ENCODE results near the gene GGNBP2.

Gene GGNBP2

DNA sequence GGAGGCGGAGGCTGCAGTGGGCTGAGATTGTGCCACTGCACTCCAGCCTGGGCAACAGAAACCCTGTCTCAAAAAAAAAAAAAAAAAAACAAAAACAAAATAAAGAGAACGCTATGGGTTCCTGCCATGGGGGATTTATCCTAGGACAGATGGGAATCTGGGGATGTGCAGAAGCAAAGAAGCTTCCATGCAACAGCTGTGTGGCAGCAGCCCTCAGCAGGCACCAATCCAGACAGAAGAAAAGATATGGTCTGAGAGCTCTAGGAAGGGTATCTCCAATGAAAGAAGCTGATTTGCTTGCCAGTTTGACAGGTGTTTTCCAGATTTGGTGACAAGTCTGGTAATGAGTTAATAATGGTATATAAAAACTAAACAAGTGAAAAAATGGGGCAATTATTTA lies 21.6 kb upstream of the GGNBP2 start:
- no peak for DNase-seq

DNA sequence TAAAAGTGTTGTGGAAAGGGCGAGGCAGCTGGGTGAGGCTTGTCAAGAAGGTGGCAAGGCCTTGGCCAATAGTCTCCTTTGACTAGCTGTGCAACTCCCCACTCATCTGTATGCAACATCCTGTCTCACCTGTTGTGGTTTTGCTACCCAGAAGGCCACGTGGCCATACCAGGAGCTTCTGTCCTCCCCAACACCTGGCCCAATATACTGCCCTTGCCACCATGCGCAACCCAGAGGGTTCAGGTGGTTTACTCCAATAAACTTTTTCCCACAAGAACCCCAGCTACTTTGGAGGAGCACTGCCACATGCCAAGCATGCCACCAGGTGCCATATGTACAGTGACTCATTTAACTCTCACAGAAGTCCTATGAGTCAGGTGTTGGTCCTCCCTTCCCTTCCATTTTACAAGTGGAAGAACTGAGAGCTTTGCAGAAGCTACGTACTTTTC lies 20.3 kb upstream of the GGNBP2 start:
- DNase-seq, result peak; percentile 54

DNA sequence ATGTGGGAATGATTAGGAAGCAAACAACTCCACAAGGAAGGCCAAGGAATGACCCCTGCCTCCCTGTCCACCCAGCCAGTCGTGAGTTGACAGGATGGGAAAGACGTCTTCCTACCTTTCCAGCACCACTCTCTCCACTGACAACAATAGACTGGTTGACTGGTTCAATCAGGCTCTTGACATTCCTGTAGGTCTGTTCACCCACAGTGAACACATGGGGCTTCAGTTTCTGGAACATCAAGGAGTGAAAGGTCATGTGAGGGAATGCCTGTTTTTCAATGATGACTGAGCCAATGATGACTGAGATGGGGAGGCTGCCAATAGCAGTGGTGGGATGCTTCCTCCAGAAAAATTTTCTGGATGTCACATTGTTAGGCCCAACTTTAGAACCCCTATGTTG lies 19.6 kb upstream of the GGNBP2 start:
- DNase-seq, result peak; percentile 36

DNA sequence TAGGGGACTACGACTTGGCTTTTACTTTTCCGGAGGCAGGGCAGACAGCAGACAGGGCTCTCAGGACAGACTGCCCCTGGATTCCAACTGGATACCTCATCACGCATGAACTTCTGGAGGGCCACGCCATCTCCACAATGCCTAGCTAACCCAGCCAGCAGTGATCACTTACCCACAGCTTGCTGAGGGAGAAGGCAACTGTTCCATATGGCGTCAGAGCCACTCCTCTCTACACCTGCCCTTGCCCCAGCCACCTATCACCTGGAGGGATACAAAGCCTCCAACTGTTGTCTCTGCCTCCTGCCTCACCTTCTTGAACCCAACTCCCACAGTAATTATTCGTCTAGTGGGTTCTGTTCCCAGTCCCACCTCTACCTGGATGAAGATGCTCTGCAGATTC lies 18.8 kb upstream of the GGNBP2 start:
- DNase-seq, result peak; percentile 45

DNA sequence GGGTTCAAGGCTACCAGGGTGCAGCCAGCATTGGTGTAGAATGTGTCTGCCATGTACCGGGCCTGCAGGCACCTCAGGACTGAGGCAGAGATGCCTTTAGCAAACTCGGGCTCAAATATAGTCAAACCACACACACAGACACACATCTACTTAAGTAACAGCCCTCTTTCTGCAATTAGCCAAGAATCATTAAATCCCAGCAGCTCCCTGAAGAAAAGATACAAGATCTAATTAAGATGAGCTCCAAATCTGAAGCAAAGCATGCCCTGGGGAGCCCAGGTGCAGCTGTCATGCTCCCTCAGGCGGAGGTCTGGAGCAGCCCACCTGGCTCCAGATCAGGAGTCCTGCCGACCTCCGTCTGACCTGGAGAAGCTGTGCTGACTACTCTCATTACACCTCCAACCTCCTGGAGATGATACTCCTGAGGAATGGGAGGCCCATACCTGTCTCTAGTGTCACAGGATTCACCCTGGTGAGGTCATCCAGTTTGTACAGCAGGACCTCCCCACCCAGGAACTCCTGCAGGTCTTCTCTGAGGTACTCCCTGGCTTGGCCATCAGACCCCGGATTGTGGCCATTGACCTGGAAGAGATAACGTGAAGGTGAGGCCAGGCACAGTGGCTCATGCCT lies 17.0 kb upstream of the GGNBP2 start:
- peak; percentile 43 for DNase-seq

DNA sequence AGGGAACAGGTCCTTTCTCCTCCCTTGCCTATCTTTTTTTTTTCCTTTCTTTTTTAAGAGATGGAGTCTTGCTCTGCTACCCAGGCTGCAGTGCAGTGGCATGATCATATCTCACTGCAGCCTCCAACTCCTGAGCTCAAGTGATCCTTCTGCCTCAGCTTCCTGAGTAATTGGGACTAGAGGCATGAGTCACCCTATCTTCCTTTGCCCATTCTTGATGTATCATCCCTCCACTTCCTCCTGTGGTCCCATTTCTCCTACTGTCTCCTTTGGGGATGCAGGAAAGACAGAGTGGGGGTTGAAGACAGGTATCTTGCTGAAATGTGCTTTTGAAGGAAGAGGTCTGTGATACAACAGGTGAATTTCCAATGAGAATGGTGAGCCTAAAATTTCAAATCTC lies 15.6 kb upstream of the GGNBP2 start:
- DNase-seq, result no peak

DNA sequence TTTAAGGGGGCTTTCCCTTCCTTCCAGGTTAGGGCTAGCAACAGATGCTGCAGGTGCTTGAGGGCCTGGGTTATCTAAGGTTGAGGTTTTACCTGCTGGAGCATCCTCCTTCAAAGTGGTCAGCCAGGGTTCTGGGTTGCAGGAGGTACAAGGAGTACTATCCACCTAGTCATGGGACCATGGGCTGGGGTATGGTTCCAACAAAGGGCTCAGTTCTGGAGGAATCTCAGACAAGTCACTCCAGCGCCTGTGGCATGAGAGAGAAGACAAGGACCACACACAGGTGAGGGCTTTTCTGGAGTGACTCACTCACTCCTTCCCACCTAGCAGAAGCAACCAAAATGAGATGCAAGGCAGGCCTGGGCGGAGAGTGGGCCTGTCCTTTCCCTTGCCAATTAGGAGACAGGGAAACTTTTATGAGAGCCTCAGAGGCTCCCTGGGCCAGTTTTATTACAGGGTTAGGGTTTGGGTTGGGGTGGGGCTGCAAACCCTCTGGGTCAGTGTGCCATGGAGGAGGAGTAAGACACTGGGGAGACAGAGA lies 12.2 kb upstream of the GGNBP2 start:
- peak; percentile 49 for DNase-seq

DNA sequence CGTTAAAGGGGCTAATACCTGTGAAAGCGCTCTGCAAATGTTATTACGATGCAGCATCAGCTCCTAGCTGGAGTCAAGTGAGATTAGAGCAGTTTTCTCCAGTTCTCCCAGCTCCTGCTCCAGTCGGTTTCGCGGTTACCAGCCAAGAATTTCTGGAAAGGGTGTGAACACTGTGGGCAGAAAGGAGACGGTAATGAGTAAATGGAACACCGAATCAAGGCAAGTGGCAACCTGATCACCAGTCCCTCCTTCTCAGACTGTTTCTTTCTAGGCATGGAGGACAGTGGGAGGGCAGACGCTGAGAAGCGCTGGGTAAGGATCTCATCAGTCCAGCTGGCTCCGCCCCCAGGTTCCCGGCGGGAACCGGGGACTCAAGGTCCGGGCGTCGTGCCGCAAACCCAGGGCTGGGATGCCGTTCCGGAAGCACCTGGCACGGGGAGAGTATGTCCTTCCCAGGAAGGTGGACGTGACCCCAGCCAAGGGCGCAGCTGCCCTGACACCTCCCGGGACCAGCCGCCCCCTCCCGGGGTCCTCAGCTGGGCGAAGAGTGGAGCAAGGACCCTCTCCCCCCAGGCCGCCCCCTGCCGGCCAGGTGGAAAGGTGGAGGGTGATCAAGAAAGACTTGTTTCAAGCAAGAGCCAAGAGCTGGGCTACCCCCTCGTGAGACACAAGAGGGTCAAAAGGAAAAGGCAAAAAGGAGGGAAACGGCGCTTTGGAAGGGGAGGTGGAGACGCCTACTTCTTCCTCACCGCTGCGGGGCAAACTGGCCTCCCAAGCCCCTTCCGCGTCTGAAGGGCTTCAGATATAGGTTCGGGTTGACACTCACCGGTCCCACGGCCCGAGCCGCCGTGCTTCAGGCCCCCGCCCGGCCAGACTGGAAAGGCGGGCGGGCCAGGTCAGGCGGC lies 10.5 kb upstream of the GGNBP2 start:
- DNase-seq, result peak; percentile 79

DNA sequence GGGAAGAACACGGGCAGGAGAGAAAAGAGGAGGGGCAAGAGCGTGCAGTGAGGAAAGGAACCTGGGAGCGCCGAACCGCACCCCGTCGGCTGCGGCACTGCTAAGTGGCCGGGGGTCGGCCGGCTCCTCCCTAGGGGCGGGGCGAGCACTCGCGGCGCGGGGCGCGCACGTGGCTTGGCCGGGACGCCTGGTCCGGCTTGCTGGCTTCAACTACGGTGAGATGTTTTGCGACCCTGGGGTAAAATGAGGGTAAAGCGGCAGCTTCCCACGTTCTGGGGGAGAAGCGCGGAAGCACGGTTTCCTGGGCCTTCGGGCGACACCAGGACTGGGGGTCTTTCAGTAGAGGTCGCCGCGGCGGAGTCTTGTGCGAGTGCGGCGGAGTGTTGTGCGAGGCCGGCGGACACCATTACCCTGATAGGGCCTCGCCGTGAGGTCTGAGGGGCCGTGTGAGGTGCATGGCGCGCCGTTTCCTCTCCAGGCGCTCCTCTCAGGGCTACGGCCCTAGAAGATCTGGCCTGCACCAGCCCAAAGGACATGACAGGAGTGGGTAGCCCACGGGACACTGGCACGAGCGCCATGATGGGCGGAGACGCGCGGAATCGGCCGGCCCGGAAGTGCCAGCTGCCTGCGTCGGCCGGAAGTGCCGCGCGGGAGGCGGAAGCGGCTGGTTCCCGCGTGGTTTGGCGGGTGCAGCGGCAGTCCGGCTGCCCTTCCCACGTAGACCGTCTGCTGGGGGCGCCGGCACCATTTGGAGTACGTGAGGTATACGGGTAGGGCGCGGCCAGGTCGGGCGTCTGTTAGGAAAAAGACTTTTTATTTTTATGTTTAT lies 9.7 kb upstream of the GGNBP2 start, which contains the start of the genes MYO19 and PIGW:
MYO19 (minus strand) TSS at position 29 of the 829 bp plus-strand sequence. CDS start 2,330 bp downstream, outside the sequence.
PIGW (plus strand) TSS at position 148 of the 829 bp plus-strand sequence. CDS start 2,115 bp downstream, outside the sequence.
- DNase-seq, result peak; percentile 93

DNA sequence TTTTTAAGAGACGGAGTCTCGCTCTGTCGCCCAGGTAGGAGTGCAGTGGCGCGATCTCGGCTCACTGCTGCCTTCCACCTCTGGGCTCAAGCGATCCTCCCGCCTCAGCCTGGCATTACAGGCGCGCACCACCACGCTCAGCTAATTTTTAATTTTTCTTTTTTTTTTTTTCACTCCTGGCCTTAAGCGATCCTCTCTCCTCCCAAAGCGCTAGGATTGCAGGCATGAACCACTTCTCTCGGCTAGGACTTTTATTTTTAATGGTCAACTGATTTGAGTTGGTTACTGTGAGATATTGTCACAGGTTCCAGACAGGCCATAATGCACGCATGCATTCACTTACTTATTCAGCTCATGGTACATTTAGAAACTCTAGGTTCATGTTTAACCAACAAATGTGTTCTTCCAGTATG lies 9.0 kb upstream of the GGNBP2 start:
- no peak for DNase-seq

DNA sequence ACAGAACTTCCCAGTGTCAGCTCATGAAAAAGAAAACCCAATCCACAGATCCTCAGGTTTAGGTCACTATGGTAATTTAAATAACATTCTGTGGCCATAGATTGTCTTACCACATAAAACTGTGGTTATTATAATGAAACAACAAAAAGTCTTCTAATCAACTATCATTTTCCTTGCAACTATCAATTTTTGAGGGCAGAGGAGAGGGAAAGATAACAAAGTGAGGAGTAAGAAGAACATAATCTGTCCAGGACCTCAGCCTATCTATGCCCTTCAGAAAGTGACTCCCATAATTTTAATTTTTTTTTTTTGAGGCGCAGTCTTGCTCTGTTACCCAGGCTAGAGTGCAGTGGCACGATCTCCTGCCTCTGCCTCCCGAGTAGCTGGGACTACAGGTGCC lies 4.0 kb upstream of the GGNBP2 start:
- DNase-seq, result no peak

DNA sequence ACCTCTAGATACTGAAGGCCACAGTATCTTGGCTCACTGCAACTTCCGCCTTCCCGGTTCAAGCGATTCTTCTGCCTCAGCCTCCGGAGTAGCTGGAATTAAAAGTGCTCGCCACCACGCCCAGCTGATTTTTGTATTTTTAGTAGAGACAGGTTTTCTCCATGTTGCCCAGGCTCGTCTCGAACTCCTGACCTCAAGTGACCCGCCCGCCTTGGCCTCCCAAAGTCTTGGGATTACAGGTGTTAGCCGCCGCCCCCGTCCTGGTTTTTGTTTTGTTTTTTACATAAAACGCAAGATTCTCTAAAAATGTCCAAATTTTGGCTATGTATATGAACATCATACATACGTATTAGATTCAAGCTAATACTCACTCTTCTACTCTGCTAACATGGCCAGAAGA lies 2.0 kb upstream of the GGNBP2 start:
- DNase-seq, result no peak

DNA sequence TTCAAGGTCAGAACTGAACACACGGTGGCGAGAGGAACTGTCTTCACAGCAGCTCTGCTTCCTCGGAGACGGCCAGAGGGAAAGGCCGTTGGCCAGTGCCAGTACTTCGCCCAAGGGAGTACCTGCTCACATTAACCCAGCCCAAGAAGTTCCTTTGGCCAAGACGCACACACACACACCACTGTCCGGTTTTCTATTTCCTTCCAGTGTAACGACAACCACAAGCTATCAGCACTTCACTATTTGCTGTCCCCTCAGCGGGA lies 744 bp upstream of the GGNBP2 start:
- DNase-seq, result no peak

DNA sequence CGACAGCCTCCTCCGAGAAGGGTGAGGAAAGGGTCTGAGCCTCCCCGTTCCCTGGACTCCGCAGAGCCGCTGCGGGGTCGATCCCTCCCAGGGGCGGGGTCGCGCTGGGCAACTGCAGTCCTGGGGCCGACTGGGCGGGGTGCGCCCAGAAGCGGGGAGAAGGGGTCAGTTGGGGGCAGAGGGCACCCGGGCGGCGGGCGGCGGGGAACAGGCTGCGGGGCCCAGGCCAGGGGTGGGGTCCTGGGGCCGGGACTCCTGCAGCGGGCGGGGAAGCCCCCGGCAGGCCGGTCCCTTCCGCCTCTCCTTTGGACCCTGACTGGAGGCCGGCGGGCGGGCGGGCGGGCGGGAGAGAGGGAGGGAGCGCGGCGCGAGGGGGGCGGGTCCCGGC lies 352 bp downstream of the GGNBP2 start:
- no peak for DNase-seq

DNA sequence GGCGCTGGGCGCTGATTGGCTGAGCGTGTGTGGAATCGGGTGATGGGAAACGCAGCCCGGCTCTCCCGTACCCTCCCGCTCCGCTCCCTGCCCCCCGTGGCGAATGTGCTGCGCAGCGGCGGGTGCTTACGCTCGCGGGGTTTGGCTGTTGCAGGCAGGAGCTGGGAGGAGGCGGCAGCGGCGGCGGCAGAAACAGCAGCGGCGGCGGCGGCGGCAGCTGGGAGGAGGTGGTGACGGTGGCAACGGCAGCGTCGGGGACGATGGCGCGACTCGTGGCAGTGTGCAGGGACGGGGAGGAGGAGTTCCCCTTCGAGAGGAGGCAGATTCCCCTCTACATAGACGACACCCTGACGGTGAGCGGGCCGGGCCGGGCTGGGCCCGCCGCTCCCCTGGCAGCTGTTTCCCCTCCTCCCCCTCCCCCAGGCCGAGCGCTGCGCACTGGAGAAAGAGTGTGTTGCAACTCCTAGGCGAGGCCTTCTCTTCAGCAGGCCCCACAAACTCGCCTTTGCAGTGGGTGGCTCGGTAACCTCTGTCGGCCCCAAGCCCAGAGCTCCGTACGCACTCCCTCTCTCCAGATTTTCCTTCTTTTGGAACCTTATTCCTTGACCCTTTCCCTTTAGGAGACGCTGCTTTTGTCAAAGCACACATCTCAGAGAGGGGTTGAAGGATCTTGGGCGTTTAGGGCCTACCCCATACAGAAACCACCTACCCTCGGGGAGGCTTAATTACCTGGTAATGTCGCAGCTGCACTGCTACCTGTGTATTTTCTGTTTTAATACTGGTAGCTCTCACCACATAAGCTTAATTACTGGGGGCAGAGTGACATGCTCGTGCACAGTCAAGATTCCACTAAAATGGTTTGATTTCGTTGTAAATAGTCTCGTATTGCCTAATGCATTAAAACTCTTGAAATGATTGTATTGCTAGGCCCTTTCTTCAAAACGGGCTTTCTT lies 1.0 kb downstream of the GGNBP2 start:
- DNase-seq, result peak; percentile 97

DNA sequence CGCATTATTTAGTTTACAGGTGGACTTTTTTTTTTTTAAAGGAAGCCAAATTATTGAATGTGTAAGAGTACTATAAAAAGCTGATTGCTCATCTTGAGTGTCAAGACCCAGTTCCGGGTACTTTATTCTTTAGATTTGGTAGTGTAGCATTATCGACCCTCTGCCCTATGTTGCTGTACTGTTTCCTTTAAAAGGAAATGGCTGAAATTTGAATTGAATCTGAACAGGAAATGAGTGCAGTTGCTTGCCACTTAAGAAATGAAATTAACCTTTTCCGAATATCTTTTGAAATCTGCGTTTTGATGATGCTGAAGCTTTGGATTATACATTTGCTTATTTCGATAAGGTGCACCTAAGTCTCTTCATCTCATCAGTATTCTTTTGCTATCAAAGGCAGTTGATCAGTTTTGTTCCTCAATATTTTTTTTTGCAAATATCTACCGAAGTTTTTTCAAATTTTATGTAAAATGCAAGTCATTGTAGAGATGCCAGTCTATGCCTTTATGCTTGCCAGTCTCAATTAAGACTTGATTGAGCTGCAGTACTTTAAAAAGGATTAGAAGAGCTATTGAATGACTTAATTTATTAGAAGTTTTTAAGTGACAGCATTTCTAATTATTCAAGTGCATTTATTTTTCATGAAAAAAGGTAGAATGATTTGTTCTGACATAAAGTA lies 1.8 kb downstream of the GGNBP2 start:
- no peak for DNase-seq

DNA sequence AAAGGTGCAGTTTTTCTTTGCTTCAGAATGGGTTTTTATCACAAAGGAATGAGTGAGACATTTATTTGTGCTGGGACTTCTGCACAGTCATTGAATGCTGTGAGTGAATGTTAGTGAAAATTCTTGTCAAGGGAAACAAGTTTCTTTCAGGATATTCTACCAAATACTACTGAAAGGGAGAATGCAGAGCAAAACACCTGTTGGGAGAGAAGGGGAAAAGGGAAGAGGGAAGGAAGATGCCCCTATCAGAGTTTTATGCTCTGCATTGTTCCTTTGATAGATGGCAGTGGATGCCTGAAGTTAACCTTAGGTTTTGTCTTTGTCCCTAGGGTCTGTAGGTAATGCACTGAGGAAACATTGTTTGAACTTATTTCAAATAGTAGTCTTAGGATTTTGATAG lies 3.1 kb downstream of the GGNBP2 start:
- no peak for DNase-seq

DNA sequence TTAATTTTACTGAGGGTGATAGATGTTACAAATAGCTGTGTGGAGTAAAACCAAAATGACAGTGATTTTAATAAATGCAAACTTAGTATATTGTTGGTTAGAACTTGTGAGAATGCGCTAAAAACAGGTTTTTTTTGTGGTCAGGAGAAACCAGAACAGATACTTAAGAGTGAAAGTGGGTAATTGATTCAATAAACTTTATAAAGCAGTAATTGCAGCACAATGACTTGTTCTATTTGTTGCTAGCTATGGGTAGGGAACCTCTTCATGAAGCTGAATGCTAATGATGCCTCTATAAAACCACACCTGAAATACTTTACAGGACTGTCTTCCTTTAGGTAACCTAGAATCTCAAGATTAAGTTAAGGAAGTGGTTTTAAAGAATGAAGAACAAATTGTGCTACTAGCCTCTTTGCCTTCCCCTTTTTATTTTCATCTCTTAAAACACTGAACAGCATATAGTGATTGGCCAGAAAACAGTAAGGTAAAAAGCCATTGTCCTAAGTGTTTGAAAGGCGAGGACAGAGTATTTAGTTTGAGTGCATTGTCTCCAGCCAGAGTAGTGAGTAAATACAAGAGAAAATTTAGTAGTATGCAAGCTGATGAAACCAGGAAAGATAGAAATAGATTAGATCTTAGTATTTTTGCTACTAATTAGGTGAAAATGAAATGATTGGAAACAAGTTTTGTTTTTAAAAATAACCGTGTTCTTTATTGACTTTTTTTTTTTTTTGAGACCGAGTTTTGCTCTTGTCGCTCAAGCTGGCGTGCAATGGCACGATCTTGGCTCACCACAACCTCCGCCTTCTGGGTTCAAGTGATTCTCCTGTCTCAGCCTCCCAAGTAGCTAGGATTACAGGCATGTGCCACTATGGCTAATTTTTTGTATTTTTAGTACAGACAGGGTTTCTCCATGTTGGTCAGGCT lies 6.0 kb downstream of the GGNBP2 start:
- no peak for DNase-seq

DNA sequence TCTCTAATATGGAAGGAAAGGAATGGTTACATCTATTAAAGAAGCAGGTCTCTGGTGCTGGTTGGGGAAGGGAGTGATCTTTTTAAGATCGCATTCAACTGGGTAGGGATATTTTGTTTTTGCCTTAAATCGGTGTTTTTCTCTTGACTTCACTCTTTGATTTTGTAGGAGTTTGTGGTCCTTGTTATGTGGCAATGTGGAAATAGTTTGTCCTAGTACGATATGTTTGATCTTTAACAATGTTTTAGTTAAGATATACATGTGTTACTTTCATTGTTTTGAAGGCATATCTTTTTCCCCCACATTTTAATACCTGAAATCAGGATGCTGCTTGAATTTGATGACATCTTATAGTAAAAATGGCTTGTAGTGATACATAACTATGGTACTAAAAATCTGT lies 8.7 kb downstream of the GGNBP2 start:
- no peak for DNase-seq

DNA sequence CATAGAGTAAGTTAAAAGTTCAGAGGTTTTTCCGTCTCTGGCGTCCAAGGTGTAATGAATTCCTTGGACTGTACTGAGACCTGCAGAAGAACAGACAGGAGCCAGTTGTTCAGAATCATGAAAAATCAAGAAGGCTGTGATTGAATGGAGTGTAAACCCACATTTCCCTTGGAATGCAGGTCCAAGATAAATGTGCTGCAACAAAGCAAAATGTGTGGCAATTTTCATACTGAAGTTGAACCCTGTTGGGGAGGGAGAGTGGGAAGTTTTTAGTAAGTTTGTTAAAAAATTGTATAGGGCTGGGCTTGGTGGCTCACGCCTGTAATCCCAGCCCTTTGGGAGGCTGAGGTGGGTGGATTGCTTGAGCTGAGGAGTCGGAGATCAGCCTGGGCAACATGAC lies 21.4 kb downstream of the GGNBP2 start:
- no peak for DNase-seq

Measured in activated CD8-positive, alpha-beta memory T cell treated with anti-CD3 and anti-CD28 coated beads, Interleukin-2, amount 50 U/mL, for 48 hours (primary cell).